K562 (cell line): ENCODE results near the gene FLRT1. TPM values are rescaled to one million over a fixed set of nuclear protein-coding genes. Genes with fewer than 3 reads are reported as not detected.

Experiments used
- ATAC-seq: fragments of 200-7000 bp; cut with Tn5 transposase; 3 replicates; pipeline ENCODE4 v1.9.1; 2020; ENCODE audit warnings: moderate library complexity
- BruUV-seq: library from RNA; stranded (reverse); fragments of 400-500 nt; replicated peaks from 2 replicates; lab custom pipeline; 2021; lab: Mats Ljungman, UMichigan
- CTCF ChIA-PET: fragments of 300-600 bp; formaldehyde crosslinking; extraction: SDS; loops from one replicate; lab custom pipeline; 2021; ENCODE audit warnings: low intra/inter-chr PET ratio; lab: Yijun Ruan, JAX
- POLR2A ChIA-PET: fragments of 300-600, 350-650 bp; sonication (Branson Sonifier 250); formaldehyde crosslinking; extraction: SDS; loops from one replicate; lab custom pipeline; 2021; ENCODE audit warnings: antibody characterized with exemption, inconsistent platforms; lab: Yijun Ruan, JAX
- DNase-seq, 4 experiments: peaks; one replicate each; pipeline versions ENCODE4 v3.0.0 to v3.0.0-alpha.2; 2011 to 2018; ENCODE audit warnings: low spot score in 3 of 4, mixed read lengths in 3 of 4; ENCODE audit errors: extremely low read depth in 1 of 4
- FAIRE-seq: peaks from 2 replicates; lab custom pipeline; 2011; peaks lifted over from hg19 to GRCh38; lab: Jason Lieb, UNC
- H2AFZ ChIP-seq: 2 replicates; pipeline ENCODE4 v1.6.0; 2011; ENCODE audit warnings: low read depth, low read length, control low read depth, inconsistent platforms
- H3K27ac ChIP-seq: fragments of 200-600 bp; 3 replicates; pipeline ENCODE4 v1.8.0; 2011; ENCODE audit warnings: low read depth, mild to moderate bottlenecking, control low read depth, inconsistent platforms, low read length, moderate library complexity, mixed read lengths; ENCODE audit errors: extremely low read depth
- H3K27me3 ChIP-seq, 2 experiments: fragments of 300-600 bp in 1 of 2; 2 replicates in 1 of 2; 3 replicates in 1 of 2; pipeline versions ENCODE4 v1.6.0 to v1.8.0; 2011; ENCODE audit warnings: inconsistent platforms in 2 of 2, low read length in 2 of 2, mild to moderate bottlenecking in 1 of 2, mixed read lengths in 1 of 2, moderate library complexity in 1 of 2; ENCODE audit not compliant: control insufficient read depth in 2 of 2, insufficient read depth in 2 of 2
- H3K36me3 ChIP-seq: fragments of 300-600 bp; 3 replicates; pipeline ENCODE4 v1.8.0; 2011; ENCODE audit warnings: mild to moderate bottlenecking, low read length, inconsistent platforms; ENCODE audit not compliant: control insufficient read depth, insufficient read depth
- H3K4me1 ChIP-seq, 2 experiments: fragments of 200-600 bp in 1 of 2; replicated peaks in 1 of 2; 2 replicates in 1 of 2; 3 replicates in 1 of 2; pipeline versions ENCODE4 v1.5.1 to v1.8.0; 2011; ENCODE audit warnings: inconsistent platforms in 2 of 2, low read length in 2 of 2, mild to moderate bottlenecking in 1 of 2, mixed read lengths in 1 of 2, moderate library complexity in 1 of 2; ENCODE audit not compliant: control insufficient read depth in 2 of 2, insufficient read depth in 2 of 2
- H3K4me2 ChIP-seq: 2 replicates; pipeline ENCODE4 v1.6.1; 2011; ENCODE audit warnings: low read length, control low read depth, inconsistent platforms, mixed read lengths; ENCODE audit not compliant: insufficient read depth
- H3K4me3 ChIP-seq: fragments of 200-600 bp; sonication (generic), shearing (Covaris generic); 2 replicates; pipeline ENCODE4 v1.5.1; 2016; ENCODE audit warnings: control low read depth, inconsistent platforms
- H3K79me2 ChIP-seq: fragments of 200-600 bp; 3 replicates; pipeline ENCODE4 v1.8.0; 2011; ENCODE audit warnings: low read length, inconsistent platforms; ENCODE audit not compliant: control insufficient read depth, insufficient read depth
- H3K9ac ChIP-seq, 2 experiments: 2 replicates each; pipeline versions ENCODE4 v1.6.0 to v1.6.1; 2011; ENCODE audit warnings: low read depth in 2 of 2, low read length in 2 of 2, control low read depth in 1 of 2, inconsistent platforms in 1 of 2, mild to moderate bottlenecking in 1 of 2, mixed read lengths in 1 of 2; ENCODE audit not compliant: insufficient read depth in 1 of 2
- H3K9me1 ChIP-seq: one replicate; pipeline ENCODE4 v1.6.0; 2011; ENCODE audit warnings: inconsistent platforms, mild to moderate bottlenecking, low read length, moderate library complexity; ENCODE audit not compliant: control insufficient read depth, insufficient read depth
- H3K9me3 ChIP-seq: replicated peaks from 2 replicates; pipeline ENCODE4 v1.5.1; 2011; ENCODE audit warnings: low read depth, low read length, inconsistent platforms; ENCODE audit not compliant: control insufficient read depth, insufficient read depth
- H4K20me1 ChIP-seq: replicated peaks from 2 replicates; pipeline ENCODE4 v1.6.1; 2011; ENCODE audit warnings: low read length, inconsistent platforms, mixed read lengths; ENCODE audit not compliant: control insufficient read depth, insufficient read depth
- BRD4 ChIP-seq: fragments of 200-600 bp; sonication (generic); IDR thresholded peaks from 2 replicates; pipeline ENCODE4 v1.6.1; 2017; ENCODE audit warnings: inconsistent platforms
- NR2C1 ChIP-seq, 2 experiments: fragments of 450-650 bp; IDR thresholded peaks; 2 replicates each; pipeline ENCODE4 v1.6.1; 2017; ENCODE audit warnings: mild to moderate bottlenecking in 2 of 2, antibody characterized with exemption in 1 of 2, inconsistent platforms in 1 of 2, missing compliant biosample characterization in 1 of 2, missing genetic modification characterization in 1 of 2
- NR2C2 ChIP-seq, 2 experiments: fragments of 200-800 bp in 1 of 2; sonication (Bioruptor generic) in 1 of 2; sonication (generic) in 1 of 2; formaldehyde crosslinking in 1 of 2; IDR thresholded peaks; 2 replicates each; pipeline versions ENCODE4 v1.6.1 to v1.8.0; 2016 to 2022; ENCODE audit warnings: mild to moderate bottlenecking in 1 of 2, missing compliant biosample characterization in 1 of 2, missing genetic modification characterization in 1 of 2, missing genetic modification reagents in 1 of 2
- PHF21A ChIP-seq: fragments of 450-650 bp; IDR thresholded peaks from 2 replicates; pipeline ENCODE4 v1.6.1; 2017; ENCODE audit warnings: low read depth, borderline replicate concordance
- ZBTB7A ChIP-seq: IDR thresholded peaks from 2 replicates; pipeline ENCODE4 v1.6.1; 2011; ENCODE audit warnings: low read depth, mild to moderate bottlenecking, low read length, moderate library complexity, borderline replicate concordance; ENCODE audit not compliant: control insufficient read depth
- WGBS: fragments of 100-300 bp; shearing (Covaris generic); methylation state at CpG from one replicate; pipeline ENCODE4 v1.1.6; 2016; ENCODE audit warnings: low coverage, mixed read lengths; ENCODE audit not compliant: insufficient coverage; ENCODE audit errors: missing lambda C conversion rate; 5-methylcytosine and 5-hydroxymethylcytosine counted together
- in situ Hi-C: fragments of 300-500 bp; cut with MboI; formaldehyde crosslinking; loops from 4 replicates; pipeline ENCODE4 v1.15.0; 2018; ENCODE audit warnings: inconsistent platforms, mixed read lengths
- intact Hi-C: fragments of 100-400 bp; cut with micrococcal nuclease; formaldehyde crosslinking; loops from 2 replicates; pipeline ENCODE4 v1.14.2; 2022
- polyA plus RNA-seq, 8 experiments: library from polyadenylated mRNA; depleted of rRNA in 4 of 8; stranded (reverse) in 5 of 8; unstranded in 3 of 8; fragments of >200 nt; fragmentation: Nextera tagmentation in 2 of 8; fragmentation: Illumina TruSeq in 1 of 8; extraction: Ambion mirVana in 2 of 8; extraction: Trizol in 1 of 8; gene quantifications; 2 replicates each; pipeline versions ENCODE4 v1.2.1 to v1.2.3, GENCODE V29; 2011 to 2014; ENCODE audit warnings: inconsistent platforms in 1 of 8, missing spikeins in 1 of 8
- total RNA-seq, 7 experiments: library from RNA; depleted of rRNA in 6 of 7; stranded (reverse); fragments of >200 nt in 6 of 7; fragmentation: Illumina TruSeq in 2 of 7; extraction: Trizol in 2 of 7; gene quantifications; 2 replicates each; pipeline versions ENCODE4 v1.2.1 to v1.2.3, GENCODE V29; 2011 to 2021; ENCODE audit warnings: low replicate concordance in 1 of 7

The FLRT1 gene
- total and polyA plus RNA-seq, 9 of the 15 experiments (the other 6 are each of a cell fraction or from before 2014, with no cell fraction given) = not detected

DNA sequence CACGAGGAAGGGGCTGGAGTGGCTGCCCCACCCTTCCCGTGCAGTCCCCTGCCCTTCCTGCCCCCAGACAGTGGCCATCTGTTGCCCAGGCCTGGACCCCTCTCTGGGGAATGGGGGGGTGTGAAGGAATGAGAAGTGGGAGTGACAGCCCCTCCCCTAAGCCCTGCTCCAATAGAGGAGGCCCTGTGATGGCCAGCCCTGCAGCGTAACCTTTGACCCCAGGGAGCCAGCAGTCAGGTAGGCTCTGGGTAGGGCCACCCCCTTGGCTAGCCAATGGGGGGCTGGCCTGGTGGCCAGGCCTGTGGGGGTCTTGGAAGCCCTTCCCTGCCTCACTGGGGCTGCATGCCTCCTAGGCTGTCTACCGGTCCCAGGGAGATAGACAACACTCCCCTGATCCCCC is 6.6 kb downstream of the FLRT1 start:
- Histone ChIP-seq H2AFZ (no peak overlapping the region), H3K27me3 (0 out of 5 replicates have a peak, but pooled peaks cover 0 to 9% of the 10 kb centered on the region in 2 experiments), H3K9me3 (no peaks in the 10 kb centered on the region), H3K9me1 (no peaks in the 10 kb centered on the region), H3K9ac (no peak overlapping the region), H3K4me2 (no peak overlapping the region), H3K27ac (no peak overlapping the region), H3K4me3 (no peak overlapping the region), H4K20me1 (peaks cover 44% of the 10 kb centered on the region), H3K4me1 (peaks cover 0 to 34% of the 10 kb centered on the region in 2 experiments; a peak in 1 of 5 replicates), H3K36me3 (no peaks in the 10 kb centered on the region), H3K79me2 (no peaks in the 10 kb centered on the region)
- TF ChIP-seq NR2C2 (CRISPR knock-in tag; IDR thresholded peaks at IDR 0.05) (no peak), NR2C2 (tag; IDR thresholded peaks at IDR 0.05) (peak; percentile 43; the same call in 1 of the 2 replicates), BRD4 (no peak), ZBTB7A (0 out of 2 replicates have a peak, but pooled peaks have one; percentile 18), PHF21A (no peak), NR2C1 (IDR thresholded peaks at IDR 0.05) (peak; percentile 62), NR2C1 (tag; IDR thresholded peaks at IDR 0.05) (peak; percentile 69; the same call in 1 of the 2 replicates)
- intact Hi-C loops (loop anchor here (5.0 kb wide), 1 partner anchor 105 kb away; no protein-coding TSS in a partner anchor), in situ Hi-C loops (no loop called here)
- 50% methylated on average over 3 of the region's 4 CpGs for WGBS
- CTCF ChIA-PET = no interaction called here
- FAIRE-seq (no peak), DNase-seq (peak in 2 of 4 experiments; percentile 38 to 44), ATAC-seq (peak; percentile 50; the same call in 2 of the 3 replicates)
- POLR2A ChIA-PET = no interaction called here
- BruUV-seq = no TSS peak
